ENCODE data around the gene CAMK1G. TPM values are rescaled to one million over a fixed set of nuclear protein-coding genes. Genes with fewer than 3 reads are reported as not detected.

Gene CAMK1G
- total and polyA plus RNA-seq, 2 donors (not counting 3 experiments of a cell fraction or from before 2014, with no cell fraction given): not detected

DNA sequence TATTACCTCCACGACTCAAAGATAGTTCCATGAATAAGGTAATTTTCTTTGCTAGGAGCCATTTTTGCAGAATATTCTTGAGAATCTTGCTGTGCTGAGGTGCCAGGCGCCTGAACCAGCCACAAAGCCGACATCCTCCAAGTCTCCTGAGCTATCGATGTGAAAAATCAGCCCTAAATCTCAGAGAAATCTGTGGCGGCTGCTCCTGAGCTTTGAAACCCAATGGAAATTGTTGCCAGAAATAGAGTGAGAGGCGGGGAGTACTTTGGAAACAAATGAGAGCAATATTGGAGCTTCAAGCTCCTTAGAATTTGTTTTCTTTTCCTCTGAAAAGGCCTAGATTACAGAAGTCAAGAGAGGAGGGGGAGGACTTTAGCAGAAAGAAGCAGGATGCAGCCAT lies 6.3 kb downstream of the CAMK1G start:
- BruUV-seq (replicated peaks): no TSS peak
- no peak for TF ChIP-seq MAX (IDR thresholded peaks at IDR 0.05; ENCODE audit: insufficient read depth, insufficient read length)
- no peak for TF ChIP-seq GATA2 (IDR thresholded peaks at IDR 0.05; ENCODE audit: insufficient read depth, insufficient read length, low read depth, low read length)
- TF ChIP-seq MYC (IDR thresholded peaks at IDR 0.05; ENCODE audit: low read depth, low read length): no peak
- no peak for TF ChIP-seq CTCF (IDR thresholded peaks at IDR 0.05; ENCODE audit: extremely low read depth in 1 of 2, insufficient read depth in 1 of 2, low read depth in 1 of 2, low read length in 2 of 2)
- no peak for TF ChIP-seq JUN (IDR thresholded peaks at IDR 0.05; ENCODE audit: borderline replicate concordance, insufficient read depth, insufficient read length, low read depth)
- no peak for TF ChIP-seq FOS (IDR thresholded peaks at IDR 0.05; ENCODE audit: borderline replicate concordance, insufficient read depth, low read length)
- TF ChIP-seq POLR2A (IDR thresholded peaks at IDR 0.05; ENCODE audit: low read depth, low read length): no peak
- TF ChIP-seq EZH2 (IDR thresholded peaks at IDR 0.05; ENCODE audit: borderline replicate concordance, low read depth, low read length, severe bottlenecking): no peak
- no peak for TF ChIP-seq POLR2AphosphoS5 (IDR thresholded peaks at IDR 0.05; ENCODE audit: insufficient read depth, low read depth, low read length)
- CTCF ChIA-PET: interaction anchor here (1.1 to 4.8 kb wide), 20 partner anchors 10 to 158 kb away, joined by 3 to 29 read pairs (median 10); no protein-coding TSS in a partner anchor
- Histone ChIP-seq H3K4me2 (ENCODE audit: insufficient read depth, low read length) (no peak overlapping the region), H3K9me1 (replicated peaks; ENCODE audit: control insufficient read depth, extremely low read depth, insufficient read depth, low read length) (no peaks in the 10 kb centered on the region), H3K4me1 (ENCODE audit: control insufficient read depth, extremely low read depth, insufficient read depth, low read length) (peaks cover 9% of the 10 kb centered on the region), H3K27ac (ENCODE audit: insufficient read depth, low read depth, low read length) (no peak overlapping the region), H3K4me3 (replicated peaks in 1 of 3; ENCODE audit: insufficient read depth in 1 of 3, low read depth in 1 of 3, low read length in 3 of 3) (no peak overlapping the region), H3K27me3 (ENCODE audit: control insufficient read depth in 2 of 2, insufficient read depth in 2 of 2, low read length in 2 of 2) (peaks cover 23 to 27% of the 10 kb centered on the region in 2 experiments), H3K79me2 (ENCODE audit: control insufficient read depth, insufficient read depth, low read length) (no peaks in the 10 kb centered on the region), H3K9me3 (replicated peaks; ENCODE audit: control insufficient read depth, insufficient read depth, low read length) (no peaks in the 10 kb centered on the region), H3K36me3 (ENCODE audit: control insufficient read depth in 2 of 2, extremely low read depth in 1 of 2, insufficient read depth in 2 of 2, low read length in 2 of 2) (no peaks in the 10 kb centered on the region), H4K20me1 (replicated peaks; ENCODE audit: control insufficient read depth, extremely low read depth, insufficient read depth, low read length) (no peaks in the 10 kb centered on the region), H3K9ac (replicated peaks; ENCODE audit: extremely low read depth, insufficient read depth, low read length) (no peak overlapping the region), H2AFZ (ENCODE audit: low read depth, low read length) (no peak overlapping the region)
- POLR2A ChIA-PET: no interaction called here
- dilution Hi-C loops (cut with MboI; ENCODE audit: extremely low pct_ligation_motif_present, low sequenced_read_pairs) (loop anchor here (25.0 kb wide), 1 partner anchor 97 kb away; the partner anchor contains the start of gene G0S2), intact Hi-C loops (cut with micrococcal nuclease) (loop anchor here (5.0 kb wide), 1 partner anchor 37 kb away; no protein-coding TSS in a partner anchor)
- FAIRE-seq (no peak), DNase-seq (ENCODE audit: low read depth, low spot score) (no peak)

Data from endothelial cell of umbilical vein (primary cell).